ENCODE measurements around the gene ARID4B. TPM values are rescaled to one million over a fixed set of nuclear protein-coding genes. Genes with fewer than 3 reads are reported as not detected.

ARID4B gene
- total and polyA plus RNA-seq, 2 of the 13 experiments (the other 11 are each of a cell fraction or from before 2014, with no cell fraction given), result 9.7 to 24.6 TPM

- TF ChIP-seq NR2F1 (CRISPR knock-in tag; IDR thresholded peaks at IDR 0.05) (peak; percentile 48 to 57; a peak in 2 of 4 replicates), HHEX (CRISPR knock-in tag; IDR thresholded peaks at IDR 0.05) (peak; percentile 68; the same call in 1 of the 2 replicates), SATB2 (CRISPR knock-in tag; IDR thresholded peaks at IDR 0.05) (no peak), TRIM22 (IDR thresholded peaks at IDR 0.05) (no peak), NKX3-1 (CRISPR knock-in tag; IDR thresholded peaks at IDR 0.05) (no peak), ZNF143 (CRISPR knock-in tag; IDR thresholded peaks at IDR 0.05) (no peak), SNAPC5 (CRISPR knock-in tag; IDR thresholded peaks at IDR 0.05; ENCODE audit: borderline replicate concordance) (no peak), NCOA5 (CRISPR knock-in tag; IDR thresholded peaks at IDR 0.05) (no peak), POLR2AphosphoS5 (IDR thresholded peaks at IDR 0.05; ENCODE audit: low read depth, low read length) (no peak), ZNF788 (CRISPR knock-in tag; IDR thresholded peaks at IDR 0.05; ENCODE audit: borderline replicate concordance) (peak; percentile 45; the same call in 1 of the 2 replicates), KAT2B (IDR thresholded peaks at IDR 0.05; ENCODE audit: borderline replicate concordance, low read depth, low read length) (no peak), HES4 (CRISPR knock-in tag; IDR thresholded peaks at IDR 0.05; ENCODE audit: borderline replicate concordance) (no peak), ZNF768 (CRISPR knock-in tag; IDR thresholded peaks at IDR 0.05) (no peak), TBP (CRISPR knock-in tag; IDR thresholded peaks at IDR 0.05) (no peak), RCOR2 (CRISPR knock-in tag; IDR thresholded peaks at IDR 0.05) (peak; percentile 86), KLF12 (CRISPR knock-in tag; IDR thresholded peaks at IDR 0.05; ENCODE audit: borderline replicate concordance) (no peak), ZNF747 (CRISPR knock-in tag; IDR thresholded peaks at IDR 0.05; ENCODE audit: borderline replicate concordance) (no peak), ZNF550 (CRISPR knock-in tag; IDR thresholded peaks at IDR 0.05; ENCODE audit: borderline replicate concordance) (no peak), NPAS2 (CRISPR knock-in tag; IDR thresholded peaks at IDR 0.05; ENCODE audit: borderline replicate concordance) (no peak), ZNF577 (CRISPR knock-in tag; IDR thresholded peaks at IDR 0.05; ENCODE audit: borderline replicate concordance, low read depth) (no peak), GTF2F1 (IDR thresholded peaks at IDR 0.05; ENCODE audit: low read length) (no peak), SRSF9 (IDR thresholded peaks at IDR 0.05; ENCODE audit: borderline replicate concordance, insufficient read depth, low read depth, low read length, poor library complexity, severe bottlenecking) (no peak), ZNF326 (CRISPR knock-in tag; IDR thresholded peaks at IDR 0.05; ENCODE audit: borderline replicate concordance) (no peak), RAD21 (CRISPR knock-in tag; IDR thresholded peaks at IDR 0.05) (no peak), ATF1 (CRISPR knock-in tag; IDR thresholded peaks at IDR 0.05) (peak; percentile 59)
- TF ChIP-seq, protein P1, sequence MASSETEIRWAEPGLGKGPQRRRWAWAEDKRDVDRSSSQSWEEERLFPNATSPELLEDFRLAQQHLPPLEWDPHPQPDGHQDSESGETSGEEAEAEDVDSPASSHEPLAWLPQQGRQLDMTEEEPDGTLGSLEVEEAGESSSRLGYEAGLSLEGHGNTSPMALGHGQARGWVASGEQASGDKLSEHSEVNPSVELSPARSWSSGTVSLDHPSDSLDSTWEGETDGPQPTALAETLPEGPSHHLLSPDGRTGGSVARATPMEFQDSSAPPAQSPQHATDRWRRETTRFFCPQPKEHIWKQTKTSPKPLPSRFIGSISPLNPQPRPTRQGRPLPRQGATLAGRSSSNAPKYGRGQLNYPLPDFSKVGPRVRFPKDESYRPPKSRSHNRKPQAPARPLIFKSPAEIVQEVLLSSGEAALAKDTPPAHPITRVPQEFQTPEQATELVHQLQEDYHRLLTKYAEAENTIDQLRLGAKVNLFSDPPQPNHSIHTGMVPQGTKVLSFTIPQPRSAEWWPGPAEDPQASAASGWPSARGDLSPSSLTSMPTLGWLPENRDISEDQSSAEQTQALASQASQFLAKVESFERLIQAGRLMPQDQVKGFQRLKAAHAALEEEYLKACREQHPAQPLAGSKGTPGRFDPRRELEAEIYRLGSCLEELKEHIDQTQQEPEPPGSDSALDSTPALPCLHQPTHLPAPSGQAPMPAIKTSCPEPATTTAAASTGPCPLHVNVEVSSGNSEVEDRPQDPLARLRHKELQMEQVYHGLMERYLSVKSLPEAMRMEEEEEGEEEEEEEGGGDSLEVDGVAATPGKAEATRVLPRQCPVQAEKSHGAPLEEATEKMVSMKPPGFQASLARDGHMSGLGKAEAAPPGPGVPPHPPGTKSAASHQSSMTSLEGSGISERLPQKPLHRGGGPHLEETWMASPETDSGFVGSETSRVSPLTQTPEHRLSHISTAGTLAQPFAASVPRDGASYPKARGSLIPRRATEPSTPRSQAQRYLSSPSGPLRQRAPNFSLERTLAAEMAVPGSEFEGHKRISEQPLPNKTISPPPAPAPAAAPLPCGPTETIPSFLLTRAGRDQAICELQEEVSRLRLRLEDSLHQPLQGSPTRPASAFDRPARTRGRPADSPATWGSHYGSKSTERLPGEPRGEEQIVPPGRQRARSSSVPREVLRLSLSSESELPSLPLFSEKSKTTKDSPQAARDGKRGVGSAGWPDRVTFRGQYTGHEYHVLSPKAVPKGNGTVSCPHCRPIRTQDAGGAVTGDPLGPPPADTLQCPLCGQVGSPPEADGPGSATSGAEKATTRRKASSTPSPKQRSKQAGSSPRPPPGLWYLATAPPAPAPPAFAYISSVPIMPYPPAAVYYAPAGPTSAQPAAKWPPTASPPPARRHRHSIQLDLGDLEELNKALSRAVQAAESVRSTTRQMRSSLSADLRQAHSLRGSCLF (CRISPR knock-in tag; IDR thresholded peaks at IDR 0.05; ENCODE audit: borderline replicate concordance), result no peak
These were observed 32.1 kb downstream of the ARID4B start (continued) for GRCh38 chr1:235295902-235296350.

All from HepG2 (cell line).